ENCODE results near the gene GLYATL3.

GLYATL3 gene

GRCh38 chr6:49564552-49564951 lies 64.8 kb downstream of the GLYATL3 start:
- no peak for TF ChIP-seq CTCF (IDR thresholded peaks at IDR 0.05)
- Histone ChIP-seq H3K9me3 (no peaks in the 10 kb centered on the region), H3K27me3 (no peaks in the 10 kb centered on the region), H3K27ac (no peak overlapping the region), H3K36me3 (no peaks in the 10 kb centered on the region), H3K4me1 (ENCODE audit: control insufficient read depth in 1 of 2, insufficient read depth in 1 of 2, low read depth in 1 of 2, low read length in 1 of 2) (no peaks in the 10 kb centered on the region), H3K4me3 (ENCODE audit: low read depth in 1 of 2, low read length in 1 of 2) (no peak overlapping the region)

DNA sequence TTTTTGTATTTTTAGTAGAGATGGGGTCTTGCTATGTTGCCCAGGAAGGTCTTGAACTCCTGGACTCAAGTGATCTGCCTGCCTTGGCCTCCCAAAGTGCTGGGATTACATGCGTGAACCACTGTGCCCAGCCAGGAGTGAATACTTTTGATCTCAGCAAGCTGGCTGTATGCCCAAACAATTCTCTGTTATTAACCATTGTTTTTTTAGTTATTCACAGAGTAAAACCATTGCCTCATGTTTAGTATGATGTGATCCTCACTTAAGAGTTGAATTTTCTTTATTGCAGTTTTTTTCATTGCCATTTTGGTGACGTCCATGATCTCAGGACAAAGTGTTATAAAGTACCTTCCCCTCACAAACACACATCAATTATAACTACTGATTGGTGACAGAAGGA lies 65.5 kb downstream of the GLYATL3 start:
- H3K27ac ChIP-seq, result no peak overlapping the region

GRCh38 chr6:49565855-49566254 lies 66.1 kb downstream of the GLYATL3 start:
- Histone ChIP-seq H3K27me3 (no peaks in the 10 kb centered on the region), H3K27ac (no peak overlapping the region), H3K9me3 (no peaks in the 10 kb centered on the region), H3K4me1 (ENCODE audit: control insufficient read depth in 1 of 2, insufficient read depth in 1 of 2, low read depth in 1 of 2, low read length in 1 of 2) (no peaks in the 10 kb centered on the region), H3K4me3 (ENCODE audit: low read depth in 1 of 2, low read length in 1 of 2) (no peak overlapping the region), H3K36me3 (no peaks in the 10 kb centered on the region)
- TF ChIP-seq CTCF (IDR thresholded peaks at IDR 0.05), result no peak

More for the DNA sequence above, 65.5 kb downstream of the GLYATL3 start:
- no peak overlapping the region for H3K4me3 ChIP-seq (ENCODE audit: low read depth in 1 of 2, low read length in 1 of 2)
- no peaks in the 10 kb centered on the region for H3K4me1 ChIP-seq (ENCODE audit: control insufficient read depth in 1 of 2, insufficient read depth in 1 of 2, low read depth in 1 of 2, low read length in 1 of 2)
- H3K36me3 ChIP-seq, result no peaks in the 10 kb centered on the region
- TF ChIP-seq CTCF (IDR thresholded peaks at IDR 0.05), result no peak
- H3K9me3 ChIP-seq, result no peaks in the 10 kb centered on the region
- H3K27me3 ChIP-seq, result no peaks in the 10 kb centered on the region

DNA sequence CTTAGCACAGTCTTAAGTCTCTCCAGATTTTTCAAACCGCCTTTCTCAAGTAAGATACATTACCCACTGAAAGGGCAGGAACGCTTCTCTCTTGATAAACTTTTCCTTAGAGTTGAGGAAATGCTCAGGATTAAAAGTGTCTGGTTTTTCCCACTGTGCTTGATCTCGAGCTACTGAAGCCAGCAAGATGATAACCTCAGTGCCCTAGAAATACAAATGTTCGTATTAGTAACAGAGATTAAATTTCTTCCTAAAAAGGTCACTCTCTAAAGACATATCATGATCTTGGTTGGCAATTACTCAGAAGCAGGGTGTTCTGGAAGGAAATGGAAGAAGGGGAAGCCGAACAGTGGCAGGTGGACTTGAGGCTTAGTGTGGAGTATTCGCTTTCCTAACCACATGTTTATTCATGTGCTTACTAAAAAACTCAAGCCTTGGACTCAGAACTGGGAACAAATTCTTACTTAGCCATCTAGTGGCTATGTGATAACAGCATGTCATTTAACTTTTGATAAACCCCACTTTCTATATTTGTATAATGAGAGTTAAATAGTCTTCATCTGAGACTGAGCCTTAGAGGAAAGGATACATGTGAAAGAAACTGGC lies 70.9 kb downstream of the GLYATL3 start:
- no peaks in the 10 kb centered on the region for H3K27me3 ChIP-seq
- no peaks in the 10 kb centered on the region for H3K9me3 ChIP-seq
- H3K4me3 ChIP-seq (ENCODE audit: low read depth in 1 of 2, low read length in 1 of 2), result no peak overlapping the region
- TF ChIP-seq CTCF (IDR thresholded peaks at IDR 0.05), result no peak
- H3K36me3 ChIP-seq, result no peaks in the 10 kb centered on the region
- H3K27ac ChIP-seq, result no peak overlapping the region
- no peaks in the 10 kb centered on the region for H3K4me1 ChIP-seq (ENCODE audit: control insufficient read depth in 1 of 2, insufficient read depth in 1 of 2, low read depth in 1 of 2, low read length in 1 of 2)

- no peak for TF ChIP-seq CTCF (IDR thresholded peaks at IDR 0.05)
- no peak overlapping the region for H3K4me3 ChIP-seq (ENCODE audit: low read depth in 1 of 2, low read length in 1 of 2)
- no peaks in the 10 kb centered on the region for H3K36me3 ChIP-seq
- no peak overlapping the region for H3K27ac ChIP-seq
- H3K4me1 ChIP-seq (ENCODE audit: control insufficient read depth in 1 of 2, insufficient read depth in 1 of 2, low read depth in 1 of 2, low read length in 1 of 2), result no peaks in the 10 kb centered on the region
- H3K9me3 ChIP-seq, result no peaks in the 10 kb centered on the region
- H3K27me3 ChIP-seq, result no peaks in the 10 kb centered on the region
Observed at GRCh38 chr6:49576618-49577017, 76.9 kb downstream of the GLYATL3 start.

Data from neutrophil (primary cell).